Testis (tissue), 2 donors: Measurements from ENCODE around the gene MCUR1.

Experiments used
- CTCF ChIP-seq, 3 experiments: fragments of 450-650 bp in 2 of 3; fragments of 200-600 bp in 1 of 3; sonication (generic) in 1 of 3; IDR thresholded peaks; one replicate each; pipeline ENCODE4 v1.5.1; 2016 to 2019; ENCODE audit warnings: antibody characterized with exemption in 3 of 3, mild to moderate bottlenecking in 2 of 3, moderate library complexity in 1 of 3
- POLR2A ChIP-seq: fragments of 450-650 bp; IDR thresholded peaks from one replicate; pipeline ENCODE4 v1.6.1; 2017; ENCODE audit warnings: antibody characterized with exemption, mild to moderate bottlenecking, moderate library complexity

- TF ChIP-seq CTCF (IDR thresholded peaks at IDR 0.05), result no peak
- no peak for TF ChIP-seq POLR2A
These were observed 700 bp upstream of the MCUR1 start for GRCh38 chr6:13814938-13815575.
